Activated CD8-positive, alpha-beta memory T cell treated with anti-CD3 and anti-CD28 coated beads, Interleukin-2, amount 50 U/mL, for 48 hours (primary cell): Measurements from ENCODE around the gene POU3F3.

Experiments used
- DNase-seq: peaks from one replicate; pipeline ENCODE4 v3.0.0-alpha.2; 2020

The POU3F3 gene

GRCh38 chr2:104853534-104854497, at the start of gene POU3F3:
Gene POU3F3, plus strand, starts transcription at chr2:104854115. Its CDS starts 1,396 bp downstream, at chr2:104855511.
- no peak for DNase-seq

DNA sequence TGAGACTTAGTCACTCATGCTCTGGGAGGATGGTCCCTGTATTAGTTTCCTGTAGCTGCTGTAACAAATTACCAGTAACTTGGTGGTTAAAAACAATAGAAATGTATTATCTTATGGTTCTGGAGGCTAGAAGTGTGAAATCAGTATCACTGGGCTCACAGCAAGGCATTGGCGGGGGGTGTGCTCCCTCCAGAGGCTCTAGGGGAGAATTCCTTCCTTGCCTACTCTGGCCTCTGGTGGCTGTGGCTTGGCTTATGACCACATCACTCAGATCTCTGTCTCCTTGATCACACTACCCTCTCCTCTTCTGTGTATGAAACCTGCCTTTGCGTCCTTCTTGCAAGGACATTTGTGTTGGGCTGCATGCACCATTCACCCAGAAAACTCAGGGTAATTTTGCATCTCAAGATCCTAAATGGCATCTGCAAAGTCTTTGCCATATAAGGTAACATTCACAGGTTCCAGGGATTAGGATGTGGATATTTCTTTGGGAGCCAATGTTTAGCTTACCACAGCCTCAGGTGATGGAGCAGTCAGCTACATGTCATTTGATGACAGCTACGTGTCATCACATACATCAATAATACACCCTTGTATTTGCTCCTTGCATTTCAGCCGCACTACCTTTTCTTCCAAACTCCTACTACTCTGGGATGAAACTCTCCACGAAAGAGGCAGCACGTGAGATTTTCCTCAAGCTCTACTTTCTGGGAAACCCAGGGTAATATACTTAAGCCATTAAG, 49.6 kb upstream of the POU3F3 start:
- no peak for DNase-seq

DNA sequence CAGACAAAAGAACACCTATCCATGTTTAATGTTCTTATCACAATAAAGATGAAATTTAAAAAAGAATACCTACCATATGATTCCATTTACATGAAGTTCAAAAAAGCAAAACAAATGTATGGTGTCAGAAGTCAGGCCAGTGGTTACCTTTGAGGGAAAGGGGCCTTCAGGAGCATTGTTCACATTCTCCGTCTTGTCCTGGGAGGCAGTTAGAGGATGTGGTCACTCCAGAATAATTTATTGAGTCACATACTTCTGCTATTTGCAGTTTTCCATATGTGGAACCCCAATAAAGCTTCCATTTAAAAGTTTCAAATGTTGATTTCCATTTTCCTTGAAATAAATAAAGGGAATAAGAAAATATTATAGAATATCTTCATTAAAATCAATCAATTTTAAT, 41.6 kb upstream of the POU3F3 start:
- DNase-seq = no peak

- no peak for DNase-seq
These were observed 37.8 kb upstream of the POU3F3 start for GRCh38 chr2:104816143-104816542.

DNA sequence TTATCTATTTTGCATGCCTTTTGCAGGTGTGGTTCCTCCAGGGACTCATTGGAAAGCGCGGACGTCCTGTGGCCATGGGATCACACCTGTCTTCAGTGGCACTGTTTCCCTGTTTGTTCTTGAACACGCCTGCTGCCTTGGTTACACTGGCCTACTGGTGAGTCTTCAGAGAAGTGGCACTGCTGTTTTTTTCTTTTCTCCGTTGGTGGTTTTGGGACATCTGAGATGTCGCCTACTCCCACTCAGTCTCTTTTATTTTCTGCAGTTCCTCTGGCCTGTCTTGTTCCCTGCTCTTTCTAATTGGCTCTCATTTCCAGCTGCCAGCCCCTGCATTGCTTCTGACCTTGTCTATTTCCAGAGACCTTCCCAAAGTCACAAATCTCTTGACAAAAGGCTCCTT, 35.7 kb upstream of the POU3F3 start:
- DNase-seq = no peak

DNA sequence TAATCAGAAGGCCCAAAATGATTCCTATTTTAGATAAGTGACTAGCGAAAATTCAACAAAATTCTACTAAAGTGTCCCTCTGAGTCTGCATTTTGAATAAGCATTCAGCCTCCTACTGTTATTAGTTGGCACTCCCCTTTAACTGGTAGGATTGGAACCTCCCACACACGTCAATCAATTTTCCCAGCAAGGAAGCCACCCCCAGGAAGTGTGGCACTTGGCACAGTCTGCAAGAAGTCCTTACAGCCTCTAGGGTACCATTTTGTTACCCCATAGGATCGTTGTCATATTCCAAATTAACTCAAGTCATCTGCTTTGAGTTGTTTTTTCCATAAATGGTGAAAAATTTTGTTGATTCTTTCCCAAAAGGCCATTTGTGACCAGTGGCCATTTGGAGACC, 33.8 kb upstream of the POU3F3 start:
- no peak for DNase-seq

- no peak for DNase-seq
These were observed 28.6 kb upstream of the POU3F3 start for GRCh38 chr2:104825124-104825865.

- no peak for DNase-seq
These were observed 27.9 kb upstream of the POU3F3 start for GRCh38 chr2:104826016-104826415.

GRCh38 chr2:104831742-104832141, 22.2 kb upstream of the POU3F3 start:
- DNase-seq = no peak

DNA sequence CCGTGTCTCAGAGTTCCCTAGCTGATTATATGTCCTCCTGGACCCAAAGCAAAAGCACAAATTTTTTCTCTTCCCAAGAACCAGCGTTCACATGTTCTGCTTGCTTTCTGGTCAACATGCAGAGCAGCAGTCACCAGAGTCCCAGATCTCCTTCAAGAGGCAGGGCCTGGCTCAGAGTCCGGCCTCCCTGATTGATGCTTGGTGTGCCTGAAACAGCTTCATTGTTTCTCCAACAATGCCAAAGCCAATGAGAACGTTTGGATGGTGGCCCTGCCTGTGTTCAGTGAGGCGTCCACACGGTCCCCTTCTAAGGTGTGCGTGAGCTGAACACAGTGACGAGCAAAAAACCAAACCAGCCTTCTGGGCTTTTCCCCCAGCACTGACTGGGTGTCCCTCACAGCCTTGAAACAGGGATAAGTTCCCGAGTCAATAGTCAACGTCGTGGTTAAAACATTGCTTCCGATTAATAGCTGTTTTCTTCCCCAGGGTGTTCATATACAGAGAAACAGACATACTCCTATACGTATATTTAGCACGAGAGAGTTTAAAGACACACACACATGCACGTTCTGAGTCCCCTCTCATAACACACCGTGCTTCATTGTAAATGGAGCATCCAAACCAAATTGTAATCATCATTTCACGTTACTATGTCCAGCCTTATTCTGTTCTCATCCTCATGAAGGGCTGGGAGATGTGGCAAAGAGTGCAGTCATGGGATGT, 19.3 kb upstream of the POU3F3 start:
- DNase-seq = no peak

DNA sequence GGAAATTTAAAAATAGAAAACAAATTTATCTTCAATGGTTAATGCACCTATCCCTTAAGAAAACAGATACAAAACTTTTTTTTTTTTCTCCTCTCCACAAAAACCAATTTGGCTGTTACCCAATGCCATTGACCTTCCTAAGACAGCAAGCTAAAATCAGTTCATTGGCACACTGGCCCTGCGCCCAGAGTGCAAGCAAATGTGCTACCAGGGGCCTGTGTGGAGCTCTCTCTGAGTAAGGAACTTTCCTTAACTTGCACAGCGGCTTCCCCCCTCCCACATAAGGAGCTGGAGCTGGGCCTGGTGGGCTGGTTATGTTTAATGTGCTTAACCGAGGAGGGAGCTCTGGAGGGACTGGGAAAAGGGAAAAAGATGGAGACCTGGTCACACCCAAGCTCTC, 17.6 kb upstream of the POU3F3 start:
- DNase-seq = no peak

GRCh38 chr2:104836841-104837240, 17.1 kb upstream of the POU3F3 start:
- no peak for DNase-seq

GRCh38 chr2:104840156-104840555, 13.8 kb upstream of the POU3F3 start:
- no peak for DNase-seq

DNA sequence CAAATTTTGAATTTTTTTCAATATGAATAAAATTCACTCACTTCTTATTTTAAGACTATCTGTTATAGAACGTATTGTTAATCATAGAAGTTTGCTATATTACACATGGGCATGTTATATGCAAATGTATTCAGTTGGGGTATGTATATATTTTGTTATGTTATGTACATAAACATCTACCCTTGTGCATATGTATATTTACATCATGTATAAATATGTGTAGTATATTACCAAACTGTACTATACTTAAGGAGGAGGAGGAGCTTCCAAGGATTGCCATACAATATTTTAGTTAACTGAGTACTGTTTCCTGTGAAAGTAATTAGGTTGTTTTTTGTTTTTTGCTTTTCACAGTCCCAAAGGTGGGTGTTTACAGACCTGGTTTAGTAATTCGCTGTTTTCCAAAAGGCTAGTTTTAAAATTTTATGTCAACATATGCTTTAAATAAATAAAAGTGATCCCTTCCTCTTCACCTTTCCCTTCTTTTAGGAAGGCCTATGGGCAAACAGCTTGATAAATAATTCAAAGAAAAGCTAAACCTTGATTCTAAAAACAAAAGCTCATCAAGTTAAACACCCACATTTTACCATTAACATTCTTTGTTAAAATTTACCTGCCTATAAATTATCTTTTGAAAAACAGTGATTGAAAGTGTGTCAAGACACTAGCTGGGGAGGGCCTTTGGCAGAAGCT, 12.9 kb upstream of the POU3F3 start:
- no peak for DNase-seq

DNA sequence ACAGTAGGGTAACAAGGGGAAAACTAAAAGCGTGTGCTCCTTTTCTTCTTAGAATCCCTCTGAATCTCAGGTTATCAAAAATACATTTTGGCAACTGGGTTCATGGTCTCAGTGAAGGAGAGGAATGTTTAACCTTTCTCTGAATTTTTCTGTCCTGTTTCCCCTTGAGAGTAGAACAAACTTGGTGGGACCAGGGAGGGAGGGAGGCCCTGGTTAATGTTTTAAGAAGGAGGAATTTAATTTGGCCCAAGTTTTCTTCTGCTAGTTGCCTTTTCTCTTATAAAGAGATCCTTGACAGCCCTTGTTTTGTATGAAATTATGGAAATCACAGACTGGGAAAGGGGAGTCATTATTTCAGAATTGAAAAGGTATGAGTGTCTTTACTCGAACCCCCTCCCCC, 12.2 kb upstream of the POU3F3 start:
- no peak for DNase-seq

GRCh38 chr2:104844807-104845551, 8.9 kb upstream of the POU3F3 start:
- peak; percentile 59 for DNase-seq

GRCh38 chr2:104845552-104845931, 8.4 kb upstream of the POU3F3 start:
- no peak for DNase-seq

GRCh38 chr2:104845946-104846785, 7.7 kb upstream of the POU3F3 start:
- DNase-seq = no peak

GRCh38 chr2:104846786-104847585, 6.9 kb upstream of the POU3F3 start:
- no peak for DNase-seq
